WTC11 (cell line): ENCODE data around the gene RADIL.

Experiments used
- ARID4B ChIP-seq: sonication (generic); formaldehyde crosslinking; IDR thresholded peaks from 2 replicates; pipeline ENCODE4 v1.8.0; 2023; ENCODE audit warnings: missing genetic modification reagents, mild to moderate bottlenecking, borderline replicate concordance
- CTCF ChIP-seq: fragments of 200-600 bp; IDR thresholded peaks from 2 replicates; pipeline ENCODE4 v1.8.0; 2022; ENCODE audit warnings: antibody characterized with exemption
- ELF4 ChIP-seq: sonication (generic); formaldehyde crosslinking; IDR thresholded peaks from 2 replicates; pipeline ENCODE4 v1.8.1; 2022; ENCODE audit warnings: low read depth, mild to moderate bottlenecking, moderate library complexity, missing genetic modification reagents
- ETV6 ChIP-seq: sonication (generic); formaldehyde crosslinking; IDR thresholded peaks from 2 replicates; pipeline ENCODE4 v1.8.1; 2022; ENCODE audit warnings: mild to moderate bottlenecking, missing genetic modification reagents
- PRDM15 ChIP-seq: sonication (generic); formaldehyde crosslinking; IDR thresholded peaks from 2 replicates; pipeline ENCODE4 v1.8.0; 2022; ENCODE audit warnings: missing genetic modification reagents
- TEAD4 ChIP-seq: sonication (generic); formaldehyde crosslinking; IDR thresholded peaks from 2 replicates; pipeline ENCODE4 v1.8.0; 2022; ENCODE audit warnings: mild to moderate bottlenecking, missing genetic modification reagents

DNA sequence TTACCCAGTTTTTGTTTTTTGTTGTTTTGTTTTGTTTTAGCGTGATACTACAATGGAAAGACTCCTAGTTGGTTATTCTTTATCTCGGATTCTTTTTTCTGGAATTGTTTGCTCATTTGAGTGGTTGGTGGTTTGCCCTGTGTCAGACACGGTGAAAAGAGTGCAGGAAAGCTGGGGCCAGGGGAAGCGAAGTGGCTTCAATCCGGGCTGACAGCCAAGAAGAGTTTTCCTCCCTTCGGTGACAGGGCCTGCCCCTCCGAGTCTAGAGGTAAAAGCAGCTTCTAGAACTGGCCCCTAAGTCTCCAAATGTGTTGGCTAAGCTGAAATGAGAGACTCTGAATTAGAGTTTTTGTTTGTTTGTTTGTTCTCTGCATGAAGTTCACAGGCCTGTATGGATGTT, 113.8 kb downstream of the RADIL start:
- TF ChIP-seq ETV6 (CRISPR knock-in tag) (no peak), ELF4 (no peak), TEAD4 (CRISPR knock-in tag) (no peak), ARID4B (CRISPR knock-in tag) (no peak), CTCF (no peak), PRDM15 (CRISPR knock-in tag) (no peak)
